GM23338 (cell line): Measurements from ENCODE around the gene PIGA. TPM values are rescaled to one million over a fixed set of nuclear protein-coding genes. Genes with fewer than 3 reads are reported as not detected.

ENCODE experiments used
- ATAC-seq: fragments of 200-7000 bp; cut with Tn5 transposase; 3 replicates; pipeline ENCODE4 v1.9.1; 2020
- DNase-seq: peaks from one replicate; pipeline ENCODE4 v3.0.0-alpha.2; 2015; ENCODE audit warnings: low spot score
- H2AFZ ChIP-seq: fragments of 200-600 bp; sonication (generic); 2 replicates; pipeline ENCODE4 v1.8.0; 2016; ENCODE audit warnings: antibody characterized with exemption, mild to moderate bottlenecking, moderate library complexity
- H3F3A ChIP-seq: fragments of 200-600 bp; sonication (generic); replicated peaks from 2 replicates; pipeline ENCODE4 v1.8.0; 2017; ENCODE audit warnings: antibody characterized with exemption, mixed run types, low read depth
- H3K27ac ChIP-seq: fragments of 200-600 bp; sonication (generic); 2 replicates; pipeline ENCODE4 v1.6.1; 2016; ENCODE audit warnings: low read depth
- H3K27me3 ChIP-seq: fragments of 200-600 bp; sonication (generic); 2 replicates; pipeline ENCODE4 v1.8.0; 2016; ENCODE audit warnings: mild to moderate bottlenecking, mixed run types, moderate library complexity; ENCODE audit not compliant: insufficient read depth
- H3K36me3 ChIP-seq: fragments of 200-600 bp; sonication (generic); 2 replicates; pipeline ENCODE4 v1.8.0; 2016; ENCODE audit warnings: mild to moderate bottlenecking; ENCODE audit not compliant: insufficient read depth
- H3K4me1 ChIP-seq: fragments of 200-600 bp; sonication (generic); 2 replicates; pipeline ENCODE4 v1.8.0; 2016; ENCODE audit warnings: mild to moderate bottlenecking, moderate library complexity; ENCODE audit not compliant: insufficient read depth
- H3K4me2 ChIP-seq: fragments of 200-600 bp; sonication (generic); 2 replicates; pipeline ENCODE4 v1.7.1; 2017; ENCODE audit warnings: mixed run types
- H3K4me3 ChIP-seq: fragments of 200-600 bp; sonication (generic); 2 replicates; pipeline ENCODE4 v1.6.1; 2016; ENCODE audit warnings: mixed run types
- H3K79me2 ChIP-seq: fragments of 200-600 bp; sonication (generic); replicated peaks from 2 replicates; pipeline ENCODE4 v1.8.0; 2017; ENCODE audit warnings: mild to moderate bottlenecking; ENCODE audit not compliant: insufficient read depth
- H3K9me2 ChIP-seq: fragments of 200-600 bp; sonication (generic); 2 replicates; pipeline ENCODE4 v1.8.0; 2017; ENCODE audit not compliant: insufficient read depth
- H4K20me1 ChIP-seq: fragments of 200-600 bp; sonication (generic); replicated peaks from 2 replicates; pipeline ENCODE4 v1.8.0; 2017; ENCODE audit warnings: mild to moderate bottlenecking; ENCODE audit not compliant: insufficient read depth
- H3K27ac Mint-ChIP-seq: 2 replicates; pipeline ENCODE4 v1.8.0; 2020; ENCODE audit warnings: inconsistent platforms, mild to moderate bottlenecking, moderate library complexity, mixed read lengths
- H3K27me3 Mint-ChIP-seq: 3 replicates; pipeline ENCODE4 v1.8.0; 2022; ENCODE audit warnings: low read depth, mild to moderate bottlenecking, moderate library complexity, mixed read lengths, inconsistent platforms; ENCODE audit not compliant: insufficient read depth, poor library complexity
- H3K36me3 Mint-ChIP-seq: 3 replicates; pipeline ENCODE4 v1.8.0; 2021; ENCODE audit warnings: low read depth, mild to moderate bottlenecking, inconsistent platforms, moderate library complexity, mixed read lengths
- H3K4me1 Mint-ChIP-seq: 3 replicates; pipeline ENCODE4 v1.8.0; 2020; ENCODE audit warnings: mild to moderate bottlenecking, inconsistent platforms, mixed read lengths
- H3K4me3 Mint-ChIP-seq: 3 replicates; pipeline ENCODE4 v1.8.0; 2021; ENCODE audit warnings: moderate library complexity, mild to moderate bottlenecking, inconsistent platforms, mixed read lengths
- H3K9me3 Mint-ChIP-seq: 3 replicates; pipeline ENCODE4 v1.8.0; 2020; ENCODE audit warnings: moderate library complexity, mild to moderate bottlenecking, inconsistent platforms, mixed read lengths
- CREB1 ChIP-seq: fragments of 250-450 bp; sonication (Bioruptor Pico); IDR thresholded peaks from 2 replicates; pipeline ENCODE4 v1.5.0; 2020; ENCODE audit warnings: low read depth, mild to moderate bottlenecking, moderate library complexity
- CTCF ChIP-seq, 2 experiments: fragments of 200-600 bp in 1 of 2; sonication (generic) in 1 of 2; conservative IDR thresholded peaks; 2 replicates each; pipeline versions ENCODE4 v1.5.1 to v1.6.1; 2016 to 2017; ENCODE audit warnings: antibody characterized with exemption in 2 of 2, low read depth in 2 of 2, mild to moderate bottlenecking in 2 of 2, moderate library complexity in 1 of 2
- EZH2 ChIP-seq: fragments of 200-600 bp; sonication (generic); IDR thresholded peaks from one replicate; pipeline ENCODE4 v1.8.0; 2017; ENCODE audit warnings: antibody characterized with exemption, mild to moderate bottlenecking, low read depth; ENCODE audit not compliant: unreplicated experiment
- EZH2phosphoT487 ChIP-seq: fragments of 200-600 bp; sonication (generic); IDR thresholded peaks from one replicate; pipeline ENCODE4 v1.8.1; 2018; ENCODE audit warnings: antibody characterized with exemption; ENCODE audit not compliant: unreplicated experiment
- JUNB ChIP-seq: IDR thresholded peaks from one replicate; pipeline ENCODE4 v1.6.1; 2016; ENCODE audit warnings: antibody characterized with exemption; ENCODE audit not compliant: unreplicated experiment
- NANOG ChIP-seq: IDR thresholded peaks from 2 replicates; pipeline ENCODE4 v1.6.1; 2016; ENCODE audit warnings: antibody characterized with exemption, borderline replicate concordance
- POLR2AphosphoS5 ChIP-seq: IDR thresholded peaks from 2 replicates; pipeline ENCODE4 v1.6.1; 2016; ENCODE audit warnings: antibody characterized with exemption, low read depth
- REST ChIP-seq: IDR thresholded peaks from one replicate; pipeline ENCODE4 v1.6.1; 2018; ENCODE audit warnings: antibody characterized with exemption; ENCODE audit not compliant: unreplicated experiment
- STAT1 ChIP-seq: IDR thresholded peaks from one replicate; pipeline ENCODE4 v1.6.1; 2016; ENCODE audit warnings: antibody characterized with exemption; ENCODE audit not compliant: unreplicated experiment
- ZNF114 ChIP-seq: fragments of 250-450 bp; sonication (Bioruptor Pico); IDR thresholded peaks from 2 replicates; pipeline ENCODE4 v1.5.0; 2020; ENCODE audit warnings: mild to moderate bottlenecking, moderate library complexity
- ZNF331 ChIP-seq: fragments of 250-450 bp; sonication (Bioruptor Pico); IDR thresholded peaks from 2 replicates; pipeline ENCODE4 v1.5.0; 2020; ENCODE audit warnings: low read depth, mild to moderate bottlenecking, moderate library complexity
- polyA plus RNA-seq: library from polyadenylated mRNA; unstranded; fragments of >200 nt; fragmentation: Nextera tagmentation; extraction: Ambion mirVana; gene quantifications from 2 replicates; pipeline ENCODE4 v1.2.1, GENCODE V29; 2016
- total RNA-seq: library from RNA; depleted of rRNA; stranded (reverse); fragments of >200 nt; shearing (Covaris generic); gene quantifications from 2 replicates; pipeline ENCODE4 v1.2.3, GENCODE V29; 2014
- TF ChIP-seq, protein P1 (sequence below): IDR thresholded peaks from 2 replicates; pipeline ENCODE4 v1.6.1; 2016; ENCODE audit warnings: antibody characterized with exemption
- TF ChIP-seq, protein P2 (sequence below): fragments of 250-450 bp; sonication (Bioruptor Pico); IDR thresholded peaks from 2 replicates; pipeline ENCODE4 v1.5.0; 2020; ENCODE audit warnings: mild to moderate bottlenecking, moderate library complexity

Gene PIGA
- total and polyA plus RNA-seq, 2 experiments from 2014 or later = 3.5 to 12.1 TPM

DNA sequence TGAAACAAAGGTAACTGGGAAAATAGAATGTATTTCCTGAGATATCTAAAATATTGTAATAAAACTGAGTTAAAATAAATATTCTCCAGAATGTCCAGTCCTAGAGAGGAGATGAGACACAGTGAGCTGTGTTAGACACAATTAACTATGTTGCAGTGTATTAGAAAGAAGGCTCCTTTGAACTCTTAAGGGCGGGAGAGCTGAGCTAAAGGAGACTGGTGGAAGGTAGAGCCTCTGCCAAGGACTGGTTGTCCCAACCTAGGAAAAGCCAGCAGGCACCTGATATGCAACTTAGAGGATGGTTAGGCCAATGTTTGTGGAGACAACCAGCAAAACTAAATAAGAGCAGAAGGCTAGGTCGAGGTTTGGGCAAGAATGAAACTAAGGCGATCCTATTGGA, 24.2 kb downstream of the PIGA start:
- DNase-seq = no peak
- no peak for ATAC-seq
- Histone ChIP-seq H3K4me3 (no peak overlapping the region), H3K9me2 (no peaks in the 10 kb centered on the region), H4K20me1 (no peaks in the 10 kb centered on the region), H3K4me1 (no peaks in the 10 kb centered on the region), H3K79me2 (no peaks in the 10 kb centered on the region), H2AFZ (no peak overlapping the region), H3F3A (no peaks in the 10 kb centered on the region), H3K4me2 (no peak overlapping the region), H3K36me3 (no peaks in the 10 kb centered on the region), H3K27me3 (no peaks in the 10 kb centered on the region), H3K27ac (no peak overlapping the region)
- Mint-ChIP-seq H3K27me3 (peaks cover 1% of the 10 kb centered on the region), H3K4me1 (no peaks in the 10 kb centered on the region), H3K4me3 (no peak overlapping the region), H3K9me3 (no peaks in the 10 kb centered on the region), H3K27ac (no peak overlapping the region), H3K36me3 (no peaks in the 10 kb centered on the region)
- TF ChIP-seq ZNF114 (CRISPR knock-in tag) (no peak), POLR2AphosphoS5 (no peak), EZH2 (no peak), STAT1 (no peak), CTCF (conservative IDR thresholded peaks at IDR 0.05; ENCODE audit: low read depth in 2 of 2) (no peak), ZNF331 (CRISPR knock-in tag) (no peak), JUNB (no peak), NANOG (no peak), REST (no peak), CREB1 (no peak), EZH2phosphoT487 (no peak)
- TF ChIP-seq, protein P1, sequence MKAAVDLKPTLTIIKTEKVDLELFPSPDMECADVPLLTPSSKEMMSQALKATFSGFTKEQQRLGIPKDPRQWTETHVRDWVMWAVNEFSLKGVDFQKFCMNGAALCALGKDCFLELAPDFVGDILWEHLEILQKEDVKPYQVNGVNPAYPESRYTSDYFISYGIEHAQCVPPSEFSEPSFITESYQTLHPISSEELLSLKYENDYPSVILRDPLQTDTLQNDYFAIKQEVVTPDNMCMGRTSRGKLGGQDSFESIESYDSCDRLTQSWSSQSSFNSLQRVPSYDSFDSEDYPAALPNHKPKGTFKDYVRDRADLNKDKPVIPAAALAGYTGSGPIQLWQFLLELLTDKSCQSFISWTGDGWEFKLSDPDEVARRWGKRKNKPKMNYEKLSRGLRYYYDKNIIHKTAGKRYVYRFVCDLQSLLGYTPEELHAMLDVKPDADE = no peak
- TF ChIP-seq, protein P2, sequence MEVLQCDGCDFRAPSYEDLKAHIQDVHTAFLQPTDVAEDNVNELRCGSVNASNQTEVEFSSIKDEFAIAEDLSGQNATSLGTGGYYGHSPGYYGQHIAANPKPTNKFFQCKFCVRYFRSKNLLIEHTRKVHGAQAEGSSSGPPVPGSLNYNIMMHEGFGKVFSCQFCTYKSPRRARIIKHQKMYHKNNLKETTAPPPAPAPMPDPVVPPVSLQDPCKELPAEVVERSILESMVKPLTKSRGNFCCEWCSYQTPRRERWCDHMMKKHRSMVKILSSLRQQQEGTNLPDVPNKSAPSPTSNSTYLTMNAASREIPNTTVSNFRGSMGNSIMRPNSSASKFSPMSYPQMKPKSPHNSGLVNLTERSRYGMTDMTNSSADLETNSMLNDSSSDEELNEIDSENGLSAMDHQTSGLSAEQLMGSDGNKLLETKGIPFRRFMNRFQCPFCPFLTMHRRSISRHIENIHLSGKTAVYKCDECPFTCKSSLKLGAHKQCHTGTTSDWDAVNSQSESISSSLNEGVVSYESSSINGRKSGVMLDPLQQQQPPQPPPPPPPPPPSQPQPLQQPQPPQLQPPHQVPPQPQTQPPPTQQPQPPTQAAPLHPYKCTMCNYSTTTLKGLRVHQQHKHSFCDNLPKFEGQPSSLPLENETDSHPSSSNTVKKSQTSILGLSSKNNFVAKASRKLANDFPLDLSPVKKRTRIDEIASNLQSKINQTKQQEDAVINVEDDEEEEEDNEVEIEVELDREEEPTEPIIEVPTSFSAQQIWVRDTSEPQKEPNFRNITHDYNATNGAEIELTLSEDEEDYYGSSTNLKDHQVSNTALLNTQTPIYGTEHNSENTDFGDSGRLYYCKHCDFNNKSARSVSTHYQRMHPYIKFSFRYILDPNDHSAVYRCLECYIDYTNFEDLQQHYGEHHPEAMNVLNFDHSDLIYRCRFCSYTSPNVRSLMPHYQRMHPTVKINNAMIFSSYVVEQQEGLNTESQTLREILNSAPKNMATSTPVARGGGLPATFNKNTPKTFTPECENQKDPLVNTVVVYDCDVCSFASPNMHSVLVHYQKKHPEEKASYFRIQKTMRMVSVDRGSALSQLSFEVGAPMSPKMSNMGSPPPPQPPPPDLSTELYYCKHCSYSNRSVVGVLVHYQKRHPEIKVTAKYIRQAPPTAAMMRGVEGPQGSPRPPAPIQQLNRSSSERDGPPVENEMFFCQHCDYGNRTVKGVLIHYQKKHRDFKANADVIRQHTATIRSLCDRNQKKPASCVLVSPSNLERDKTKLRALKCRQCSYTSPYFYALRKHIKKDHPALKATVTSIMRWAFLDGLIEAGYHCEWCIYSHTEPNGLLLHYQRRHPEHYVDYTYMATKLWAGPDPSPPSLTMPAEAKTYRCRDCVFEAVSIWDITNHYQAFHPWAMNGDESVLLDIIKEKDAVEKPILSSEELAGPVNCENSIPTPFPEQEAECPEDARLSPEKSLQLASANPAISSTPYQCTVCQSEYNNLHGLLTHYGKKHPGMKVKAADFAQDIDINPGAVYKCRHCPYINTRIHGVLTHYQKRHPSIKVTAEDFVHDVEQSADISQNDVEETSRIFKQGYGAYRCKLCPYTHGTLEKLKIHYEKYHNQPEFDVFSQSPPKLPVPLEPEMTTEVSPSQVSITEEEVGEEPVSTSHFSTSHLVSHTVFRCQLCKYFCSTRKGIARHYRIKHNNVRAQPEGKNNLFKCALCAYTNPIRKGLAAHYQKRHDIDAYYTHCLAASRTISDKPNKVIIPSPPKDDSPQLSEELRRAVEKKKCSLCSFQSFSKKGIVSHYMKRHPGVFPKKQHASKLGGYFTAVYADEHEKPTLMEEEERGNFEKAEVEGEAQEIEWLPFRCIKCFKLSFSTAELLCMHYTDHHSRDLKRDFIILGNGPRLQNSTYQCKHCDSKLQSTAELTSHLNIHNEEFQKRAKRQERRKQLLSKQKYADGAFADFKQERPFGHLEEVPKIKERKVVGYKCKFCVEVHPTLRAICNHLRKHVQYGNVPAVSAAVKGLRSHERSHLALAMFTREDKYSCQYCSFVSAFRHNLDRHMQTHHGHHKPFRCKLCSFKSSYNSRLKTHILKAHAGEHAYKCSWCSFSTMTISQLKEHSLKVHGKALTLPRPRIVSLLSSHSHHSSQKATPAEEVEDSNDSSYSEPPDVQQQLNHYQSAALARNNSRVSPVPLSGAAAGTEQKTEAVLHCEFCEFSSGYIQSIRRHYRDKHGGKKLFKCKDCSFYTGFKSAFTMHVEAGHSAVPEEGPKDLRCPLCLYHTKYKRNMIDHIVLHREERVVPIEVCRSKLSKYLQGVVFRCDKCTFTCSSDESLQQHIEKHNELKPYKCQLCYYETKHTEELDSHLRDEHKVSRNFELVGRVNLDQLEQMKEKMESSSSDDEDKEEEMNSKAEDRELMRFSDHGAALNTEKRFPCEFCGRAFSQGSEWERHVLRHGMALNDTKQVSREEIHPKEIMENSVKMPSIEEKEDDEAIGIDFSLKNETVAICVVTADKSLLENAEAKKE (CRISPR knock-in tag) = no peak
